GM19467 (cell line): ENCODE measurements around the gene RGS11.
"Not testable (repeated sequence)": the region's sequence is repeated elsewhere in the genome, so short reads cannot be mapped to it uniquely, and the experiment has no call there.

ENCODE experiments used
- ATAC-seq: cut with Tn5 transposase; IDR thresholded peaks from one replicate; pipeline ENCODE4 v1.9.1; 2021; ENCODE audit warnings: mild to moderate bottlenecking, moderate library complexity; ENCODE audit not compliant: unreplicated experiment

Gene RGS11

GRCh38 chr16:264440-264951 lies 11.2 kb downstream of the RGS11 start:
- no peak for ATAC-seq

GRCh38 chr16:263944-264343 lies 11.8 kb downstream of the RGS11 start:
- no peak for ATAC-seq

- no peak for ATAC-seq
These were observed 12.5 kb downstream of the RGS11 start for GRCh38 chr16:263182-263774.

GRCh38 chr16:262121-262745 lies 13.5 kb downstream of the RGS11 start:
- ATAC-seq = no peak

- no peak for ATAC-seq
These were observed 14.6 kb downstream of the RGS11 start for GRCh38 chr16:261031-261691.

- ATAC-seq = no peak
These were observed 15.4 kb downstream of the RGS11 start for GRCh38 chr16:260326-260725.

- no peak for ATAC-seq
These were observed 15.9 kb downstream of the RGS11 start for GRCh38 chr16:259814-260253.

GRCh38 chr16:259226-259625 lies 16.5 kb downstream of the RGS11 start:
- no peak for ATAC-seq

- ATAC-seq = not testable (repeated sequence)
These were observed 17.7 kb downstream of the RGS11 start for GRCh38 chr16:258091-258490.

GRCh38 chr16:255183-255582 lies 20.6 kb downstream of the RGS11 start:
- no peak for ATAC-seq

GRCh38 chr16:254461-254860 lies 21.3 kb downstream of the RGS11 start:
- no peak for ATAC-seq

- ATAC-seq = no peak
These were observed 21.9 kb downstream of the RGS11 start for GRCh38 chr16:253833-254232.

GRCh38 chr16:252366-253337 lies 23.1 kb downstream of the RGS11 start:
- ATAC-seq = no peak

GRCh38 chr16:249431-249830 lies 26.3 kb downstream of the RGS11 start:
- ATAC-seq = no peak

- ATAC-seq = no peak
These were observed 28.7 kb downstream of the RGS11 start for GRCh38 chr16:247027-247426.

GRCh38 chr16:245105-245504 lies 30.6 kb downstream of the RGS11 start:
- ATAC-seq = no peak

GRCh38 chr16:243348-243747 lies 32.4 kb downstream of the RGS11 start:
- ATAC-seq = no peak

- ATAC-seq = no peak
These were observed 33.5 kb downstream of the RGS11 start for GRCh38 chr16:242281-242680.

GRCh38 chr16:240559-240958 lies 35.2 kb downstream of the RGS11 start:
- no peak for ATAC-seq

- no peak for ATAC-seq
These were observed 35.8 kb downstream of the RGS11 start for GRCh38 chr16:239948-240277.
